PFSK-1 (cell line): Measurements from ENCODE around the gene TNFRSF12A.

Experiments
- FOXP2 ChIP-seq: optimal IDR thresholded peaks from 2 replicates; pipeline ENCODE3; 2011; ENCODE audit warnings: borderline replicate concordance, control low read depth, inconsistent platforms; ENCODE audit not compliant: insufficient read depth; ENCODE audit errors: extremely low read length, extremely low read depth
- POLR2AphosphoS5 ChIP-seq: IDR thresholded peaks from 2 replicates; pipeline ENCODE4 v1.6.1; 2012; ENCODE audit warnings: low read depth, mild to moderate bottlenecking, control low read depth, low read length, moderate library complexity
- REST ChIP-seq, 2 experiments: IDR thresholded peaks; 2 replicates each; pipeline versions ENCODE4 v1.6.1 to v1.8.0; 2011 to 2012; ENCODE audit warnings: low read depth in 2 of 2, low read length in 2 of 2, control low read depth in 1 of 2, inconsistent platforms in 1 of 2, mild to moderate bottlenecking in 1 of 2, moderate library complexity in 1 of 2; ENCODE audit not compliant: insufficient read depth in 1 of 2
- SIN3A ChIP-seq: IDR thresholded peaks from 2 replicates; pipeline ENCODE4 v1.6.1; 2012; ENCODE audit warnings: mild to moderate bottlenecking, low read length, moderate library complexity, borderline replicate concordance; ENCODE audit not compliant: insufficient read depth
- TAF1 ChIP-seq: IDR thresholded peaks from 2 replicates; pipeline ENCODE4 v1.6.1; 2012; ENCODE audit warnings: low read length, control low read depth, borderline replicate concordance; ENCODE audit not compliant: insufficient read depth

Gene TNFRSF12A

GRCh38 chr16:3036726-3037315 lies 16.7 kb downstream of the TNFRSF12A start, which contains the start of gene BICDL2:
TSS of gene BICDL2 (minus strand) at chr16:3036944. CDS start at chr16:3035496, 1,448 bp downstream.
- no peak for TF ChIP-seq TAF1
- no peak for TF ChIP-seq FOXP2
- no peak for TF ChIP-seq SIN3A
- no peak for TF ChIP-seq POLR2AphosphoS5
- TF ChIP-seq REST (IDR thresholded peaks at IDR 0.05; ENCODE audit: insufficient read depth in 1 of 2, low read depth in 2 of 2, low read length in 2 of 2), result no peak

GRCh38 chr16:3038256-3038655 lies 18.1 kb downstream of the TNFRSF12A start:
- TF ChIP-seq POLR2AphosphoS5 (no peak), REST (IDR thresholded peaks at IDR 0.05; ENCODE audit: insufficient read depth in 1 of 2, low read depth in 2 of 2, low read length in 2 of 2) (no peak), FOXP2 (no peak), TAF1 (no peak), SIN3A (no peak)

- TF ChIP-seq FOXP2 (no peak), POLR2AphosphoS5 (no peak), TAF1 (no peak), SIN3A (no peak), REST (IDR thresholded peaks at IDR 0.05; ENCODE audit: insufficient read depth in 1 of 2, low read depth in 2 of 2, low read length in 2 of 2) (no peak)
Measured at GRCh38 chr16:3038896-3039295, 18.7 kb downstream of the TNFRSF12A start.

- TF ChIP-seq REST (IDR thresholded peaks at IDR 0.05; ENCODE audit: insufficient read depth in 1 of 2, low read depth in 2 of 2, low read length in 2 of 2), result no peak
- TF ChIP-seq TAF1, result no peak
- TF ChIP-seq FOXP2, result no peak
Measured at GRCh38 chr16:3042376-3042775, 22.2 kb downstream of the TNFRSF12A start.

- no peak for TF ChIP-seq FOXP2
- no peak for TF ChIP-seq SIN3A
- TF ChIP-seq TAF1, result no peak
- TF ChIP-seq POLR2AphosphoS5, result no peak
- no peak for TF ChIP-seq REST (IDR thresholded peaks at IDR 0.05; ENCODE audit: insufficient read depth in 1 of 2, low read depth in 2 of 2, low read length in 2 of 2)
Measured at GRCh38 chr16:3044708-3045107, 24.5 kb downstream of the TNFRSF12A start.
